ENCODE results near the gene PHPT1. TPM values are rescaled to one million over a fixed set of nuclear protein-coding genes. Genes with fewer than 3 reads are reported as not detected.
"Not testable (repeated sequence)": the region's sequence is repeated elsewhere in the genome, so short reads cannot be mapped to it uniquely, and the experiment has no call there.

Gene PHPT1
- total RNA-seq, 1 donor from 2014 or later = 179 TPM

DNA sequence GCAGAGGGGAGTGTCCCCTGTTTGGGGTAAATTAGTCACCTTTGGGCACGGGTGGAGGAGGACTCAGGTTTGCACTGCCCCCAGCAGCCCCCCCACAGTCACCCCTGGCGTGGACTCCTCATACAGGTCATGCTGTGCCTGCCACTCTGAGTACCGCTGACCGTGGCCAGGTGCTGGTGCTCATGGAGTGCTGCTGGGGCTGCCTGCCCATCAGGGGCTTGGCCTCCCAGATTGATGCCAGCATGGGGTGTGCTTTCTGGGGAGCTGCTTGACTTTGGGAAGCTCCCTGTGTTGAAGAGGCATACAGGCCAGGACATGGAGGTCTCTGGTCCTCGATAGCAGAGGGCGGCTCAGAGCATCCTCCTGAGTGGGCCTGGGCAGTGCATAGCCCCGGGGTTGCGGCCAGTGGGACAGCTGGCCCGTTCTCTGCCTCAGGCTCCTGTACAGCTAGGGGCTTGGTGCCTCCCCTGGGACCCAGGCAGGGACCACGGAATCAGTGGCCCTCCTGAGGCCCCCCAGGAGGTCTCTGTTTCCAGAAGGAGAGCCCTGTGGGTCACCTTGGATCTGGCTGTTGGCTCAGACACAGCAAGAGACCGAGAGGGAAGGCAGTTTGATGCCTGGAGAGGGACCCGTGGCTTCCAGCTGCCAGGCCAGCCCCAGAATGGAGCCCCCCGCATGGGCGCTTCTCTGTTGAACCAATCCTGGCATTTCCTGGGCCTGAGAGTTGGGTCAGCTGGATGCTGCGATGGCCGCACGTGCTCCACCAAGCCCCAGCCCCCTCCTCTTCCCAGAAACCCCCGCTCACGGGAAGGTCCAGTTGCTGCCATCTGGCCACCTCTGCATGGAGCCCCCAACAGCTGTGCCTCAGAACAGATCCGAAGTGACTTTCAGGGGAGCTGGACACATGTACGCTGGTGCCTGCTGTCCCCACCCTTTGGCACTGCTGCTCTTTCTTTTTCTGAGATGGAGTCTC is 13.0 kb upstream of the PHPT1 start:
- no peak for DNase-seq (ENCODE audit: extremely low read depth, low read depth, low spot score)

DNA sequence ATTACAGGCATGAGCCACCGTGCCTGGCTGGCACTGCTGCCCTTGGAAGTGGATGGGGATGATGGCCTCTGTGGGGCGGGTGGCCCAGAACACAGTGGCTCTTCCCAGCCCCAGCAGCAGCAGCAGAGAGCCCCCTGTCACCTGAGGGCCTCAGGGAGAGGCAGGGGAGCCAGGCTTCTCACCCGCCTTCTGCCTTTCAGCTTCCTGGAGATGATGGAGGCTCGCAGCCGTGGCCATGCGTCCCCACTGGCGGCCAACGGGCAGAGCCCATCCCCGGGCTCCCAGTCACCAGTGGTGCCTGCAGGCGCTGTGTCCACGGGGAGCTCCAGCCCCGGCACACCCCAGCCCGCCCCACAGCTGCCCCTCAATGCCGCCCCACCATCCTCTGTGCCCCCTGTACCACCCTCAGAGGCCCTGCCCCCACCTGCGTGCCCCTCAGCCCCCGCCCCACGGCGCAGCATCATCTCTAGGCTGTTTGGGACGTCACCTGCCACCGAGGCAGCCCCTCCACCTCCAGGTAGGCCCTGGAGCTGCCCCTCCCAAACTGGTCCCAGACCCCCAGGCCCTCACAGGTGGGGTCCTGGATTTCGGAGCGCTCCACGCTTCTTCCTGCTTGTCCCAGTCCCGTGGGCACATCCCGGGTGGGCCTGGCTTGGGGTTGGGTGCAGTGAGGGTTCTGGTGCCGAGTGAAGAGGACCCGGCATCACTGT is 11.9 kb upstream of the PHPT1 start:
- no peak for DNase-seq (ENCODE audit: extremely low read depth, low read depth, low spot score)

DNA sequence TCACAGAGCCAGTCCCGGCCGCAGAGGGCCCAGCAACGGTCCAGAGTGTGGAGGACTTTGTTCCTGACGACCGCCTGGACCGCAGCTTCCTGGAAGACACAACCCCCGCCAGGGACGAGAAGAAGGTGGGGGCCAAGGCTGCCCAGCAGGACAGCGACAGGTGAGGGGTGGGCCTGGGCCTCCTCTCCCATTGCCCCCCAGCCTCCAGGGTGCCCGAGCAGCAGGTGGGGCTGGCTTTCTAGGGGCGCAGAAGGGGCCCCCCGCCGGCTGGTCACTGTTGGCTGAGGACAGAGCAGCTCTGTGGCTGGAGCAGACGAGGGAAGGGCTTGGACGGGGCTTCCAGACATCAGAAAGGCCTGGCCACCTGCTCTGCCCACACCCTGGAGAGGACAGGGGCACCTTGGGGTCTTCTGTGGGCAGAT is 11.3 kb upstream of the PHPT1 start:
- not testable (repeated sequence) for DNase-seq (ENCODE audit: extremely low read depth, low read depth, low spot score)

GRCh38 chr9:136838314-136839228 is 10.6 kb upstream of the PHPT1 start:
- no peak for DNase-seq (ENCODE audit: extremely low read depth, low read depth, low spot score)

- DNase-seq (ENCODE audit: extremely low read depth, low read depth, low spot score) = no peak
Measured at GRCh38 chr9:136839229-136840139, 9.7 kb upstream of the PHPT1 start.

DNA sequence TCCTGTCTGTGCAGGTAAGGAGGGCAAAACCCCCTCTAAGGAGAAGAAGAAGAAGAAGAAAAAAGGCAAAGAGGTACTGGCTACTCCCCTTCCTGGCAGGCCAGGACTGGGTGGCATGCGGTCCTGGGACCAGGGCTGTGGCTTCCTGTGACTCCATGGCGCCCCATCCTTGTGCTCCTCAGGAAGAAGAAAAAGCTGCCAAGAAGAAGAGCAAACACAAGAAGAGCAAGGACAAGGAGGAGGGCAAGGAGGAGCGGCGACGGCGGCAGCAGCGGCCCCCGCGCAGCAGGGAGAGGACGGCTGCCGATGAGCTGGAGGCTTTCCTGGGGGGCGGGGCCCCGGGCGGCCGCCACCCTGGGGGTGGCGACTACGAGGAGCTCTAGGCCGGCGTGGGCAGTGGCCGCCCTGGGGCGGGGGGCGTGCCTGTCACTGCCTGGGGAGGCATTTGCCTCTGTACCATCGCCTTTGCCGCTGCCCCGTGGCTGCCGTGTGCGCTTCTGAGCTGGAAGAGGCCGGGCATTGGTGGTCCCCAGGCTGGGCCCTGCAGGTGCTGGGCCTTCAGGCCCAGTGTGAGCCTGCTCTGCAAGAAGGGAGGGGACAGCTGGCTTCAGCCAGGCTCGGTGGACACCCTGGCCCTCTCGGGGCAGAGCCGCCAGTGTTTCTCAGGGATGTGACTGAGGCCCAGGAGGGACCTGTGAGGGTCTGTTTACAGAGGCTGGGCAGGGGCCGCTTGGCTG is 8.9 kb upstream of the PHPT1 start:
- DNase-seq (ENCODE audit: extremely low read depth, low read depth, low spot score) = no peak

DNA sequence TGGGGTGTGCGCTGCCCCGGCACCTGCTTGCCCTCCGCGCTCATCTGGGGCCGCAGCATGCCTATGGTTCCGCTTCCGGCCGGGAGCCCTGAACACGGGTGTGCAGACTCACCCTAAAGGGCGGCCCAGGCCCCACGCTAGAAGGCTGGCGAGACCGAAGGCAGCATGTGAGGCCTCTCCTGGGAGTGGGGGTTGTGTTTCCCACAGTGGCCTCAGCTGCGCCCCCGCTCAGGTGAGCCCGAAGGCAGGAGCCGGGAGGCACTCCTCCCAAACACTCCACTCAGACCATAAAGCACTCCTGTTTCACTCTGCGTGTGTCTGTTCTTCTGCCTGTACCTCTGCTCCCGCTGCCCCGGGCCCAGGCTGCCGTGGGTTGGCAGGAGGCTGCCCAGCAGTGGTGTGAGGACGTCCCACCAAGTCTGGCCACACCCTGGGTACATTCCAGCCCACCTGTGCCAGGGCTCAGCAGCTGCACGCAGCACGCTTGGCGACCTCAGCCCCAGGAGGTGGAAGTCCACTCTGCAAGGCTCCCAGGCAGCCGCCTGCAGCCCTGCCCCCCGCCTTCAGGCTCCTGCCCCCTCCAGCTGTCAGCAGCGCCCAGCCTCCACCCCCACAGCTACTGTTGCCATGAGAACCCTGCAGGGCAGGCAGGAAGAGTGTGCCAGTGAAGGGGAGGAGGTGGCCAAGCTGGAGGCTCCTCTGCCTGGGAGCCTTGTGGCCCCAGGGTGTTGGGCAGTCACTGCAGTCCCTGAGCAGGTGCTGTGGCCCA is 8.1 kb upstream of the PHPT1 start:
- no peak for DNase-seq (ENCODE audit: extremely low read depth, low read depth, low spot score)

- not testable (repeated sequence) for DNase-seq (ENCODE audit: extremely low read depth, low read depth, low spot score)
Measured at GRCh38 chr9:136841646-136842379, 7.4 kb upstream of the PHPT1 start.

DNA sequence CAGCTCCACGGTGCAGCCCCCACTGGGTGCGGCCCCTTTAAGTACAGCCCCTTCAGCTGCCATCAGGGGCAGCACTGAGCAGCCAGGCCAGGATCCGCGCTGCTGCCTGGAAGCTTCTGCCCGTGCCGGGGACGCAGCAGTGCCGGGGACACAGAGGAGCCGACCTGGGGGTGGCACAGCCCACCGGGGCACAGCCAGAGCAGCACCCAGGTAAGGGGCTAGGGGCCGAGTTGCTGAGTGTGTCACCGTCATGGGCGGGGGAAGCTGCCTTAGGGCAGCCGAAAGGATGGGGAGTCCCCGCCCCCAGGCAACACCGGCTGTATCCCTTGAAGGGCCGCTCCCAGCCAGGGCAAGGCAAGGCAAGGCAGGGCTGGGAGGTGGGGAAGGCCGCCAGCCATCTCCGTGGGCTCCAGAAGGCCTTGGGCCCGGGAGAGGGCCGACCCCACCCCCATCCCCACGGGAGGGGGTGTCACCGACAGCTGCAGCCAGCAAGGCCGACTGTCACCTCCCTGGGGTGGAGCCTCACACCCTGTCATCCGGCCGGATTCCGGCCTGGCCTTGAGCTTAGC is 6.7 kb upstream of the PHPT1 start, which contains the start of gene AJM1:
Gene AJM1, plus strand, starts transcription at position 99 of the 569 bp plus-strand sequence. CDS start 1,937 bp downstream, outside the sequence.
- DNase-seq (ENCODE audit: extremely low read depth, low read depth, low spot score) = not testable (repeated sequence)

DNA sequence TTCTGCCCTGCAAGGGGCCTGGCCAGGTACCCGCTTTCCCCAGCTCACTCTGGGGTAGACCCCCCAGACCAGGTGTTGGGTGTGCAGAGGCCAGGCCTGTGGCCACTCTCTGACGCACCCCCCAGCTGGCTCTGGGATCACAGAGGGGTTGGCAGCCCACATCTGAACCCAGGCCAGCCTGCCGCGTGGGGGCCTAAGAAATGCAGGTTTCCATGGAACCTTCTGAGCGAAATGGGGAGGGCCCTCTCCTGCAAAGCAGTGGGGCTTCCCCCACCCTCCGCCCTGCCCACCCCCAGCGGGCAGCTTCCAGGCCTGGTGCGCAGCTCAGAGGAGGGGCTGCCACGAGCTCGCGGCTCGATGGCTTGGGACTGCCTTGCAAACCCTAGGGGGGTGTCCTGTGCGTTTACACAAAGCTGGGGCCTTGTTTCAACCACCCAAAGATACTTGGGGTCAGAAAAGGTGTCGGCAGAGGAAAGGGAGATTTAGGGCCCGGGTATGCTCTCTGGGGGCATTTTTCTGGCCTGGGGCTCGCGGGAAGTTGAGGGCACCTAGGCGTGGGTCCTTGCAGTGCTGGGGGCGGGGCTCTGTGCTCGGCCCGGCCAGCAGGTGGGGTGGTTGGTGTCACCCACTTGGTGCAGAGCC is 5.9 kb upstream of the PHPT1 start:
- not testable (repeated sequence) for DNase-seq (ENCODE audit: extremely low read depth, low read depth, low spot score)

DNA sequence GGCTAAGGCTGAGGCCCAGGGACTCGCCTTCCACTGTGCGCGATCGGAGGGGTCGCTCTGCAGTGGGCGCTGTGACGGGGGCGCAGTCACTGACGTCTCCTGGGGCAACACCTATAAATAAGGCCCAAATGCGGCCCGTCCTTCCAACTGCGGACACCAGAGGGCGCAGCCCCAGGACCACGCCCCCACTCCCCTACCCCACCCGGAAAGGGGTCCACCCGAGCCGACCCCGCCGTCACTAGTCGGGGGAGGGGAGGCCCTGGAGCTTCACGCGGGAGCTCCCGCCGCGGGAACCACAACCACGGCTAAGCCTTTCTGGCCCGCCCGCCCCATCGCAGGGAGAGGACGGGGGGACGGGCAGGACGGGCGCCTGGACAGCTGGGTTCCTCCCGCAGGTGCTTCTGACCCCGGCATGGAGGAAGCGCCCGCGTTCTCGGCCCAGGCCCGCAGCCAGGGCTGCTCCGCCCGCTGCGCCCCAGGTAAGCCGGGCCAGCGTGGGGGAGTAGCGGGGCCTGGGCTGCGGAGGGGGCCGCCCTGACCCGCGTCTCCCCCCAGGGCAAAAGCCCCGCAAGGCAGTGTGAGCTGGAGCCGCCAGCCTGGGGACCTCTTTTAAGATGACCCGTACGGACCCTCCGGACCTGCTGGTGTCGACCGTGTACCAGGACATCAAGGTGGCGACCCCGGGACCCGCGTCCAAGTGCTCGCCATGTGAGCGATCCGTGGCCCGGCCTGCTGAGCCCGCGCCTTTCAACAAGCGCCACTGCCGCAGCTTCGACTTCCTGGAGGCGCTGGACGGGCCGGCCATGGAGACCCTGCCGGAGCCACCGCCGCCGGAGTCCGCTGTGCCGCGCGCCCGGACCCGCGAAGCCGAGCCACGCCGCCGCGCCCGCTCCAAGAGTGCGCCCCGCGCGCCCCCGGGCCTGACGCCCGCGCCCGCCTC is 5.1 kb upstream of the PHPT1 start:
- not testable (repeated sequence) for DNase-seq (ENCODE audit: extremely low read depth, low read depth, low spot score)

- no peak for DNase-seq (ENCODE audit: extremely low read depth, low read depth, low spot score)
Measured at GRCh38 chr9:136844761-136845464, 4.3 kb upstream of the PHPT1 start.

GRCh38 chr9:136845465-136846260 is 3.5 kb upstream of the PHPT1 start:
- no peak for DNase-seq (ENCODE audit: extremely low read depth, low read depth, low spot score)
